K562 (cell line): ENCODE data around the gene POP5. TPM values are rescaled to one million over a fixed set of nuclear protein-coding genes. Genes with fewer than 3 reads are reported as not detected.
A peak's percentile ranks its signal among the peaks of the same experiment; 100 is the strongest.

Experiments used
- ARHGAP35 ChIP-seq: fragments of 450-650 bp; IDR thresholded peaks from 2 replicates; pipeline ENCODE4 v1.6.1; 2018; ENCODE audit not compliant: partially characterized antibody
- ATF4 ChIP-seq: fragments of 450-650 bp; formaldehyde crosslinking; IDR thresholded peaks from 2 replicates; pipeline ENCODE4 v1.4.0; 2022; ENCODE audit warnings: mild to moderate bottlenecking, moderate library complexity
- CREB1 ChIP-seq, 2 experiments: sonication (generic) in 1 of 2; formaldehyde crosslinking in 1 of 2; IDR thresholded peaks; 2 replicates each; pipeline versions ENCODE4 v1.6.1 to v1.8.0; 2012 to 2022; ENCODE audit warnings: inconsistent platforms in 1 of 2, mild to moderate bottlenecking in 1 of 2, missing genetic modification reagents in 1 of 2, moderate library complexity in 1 of 2
- CREB3 ChIP-seq: fragments of 450-650 bp; conservative IDR thresholded peaks from 2 replicates; pipeline ENCODE4 v1.6.1; 2016; ENCODE audit warnings: missing genetic modification characterization, low read depth, mild to moderate bottlenecking, missing compliant biosample characterization, moderate library complexity
- DIDO1 ChIP-seq: fragments of 450-650 bp; IDR thresholded peaks from 2 replicates; pipeline ENCODE4 v1.6.1; 2016; ENCODE audit warnings: low read depth, missing biosample characterization, missing genetic modification characterization
- NFATC3 ChIP-seq: fragments of 450-650 bp; IDR thresholded peaks from 2 replicates; pipeline ENCODE4 v1.6.1; 2017; ENCODE audit warnings: mild to moderate bottlenecking
- PHF21A ChIP-seq: fragments of 450-650 bp; IDR thresholded peaks from 2 replicates; pipeline ENCODE4 v1.6.1; 2017; ENCODE audit warnings: low read depth, borderline replicate concordance
- PRMT5 ChIP-seq: sonication (generic); formaldehyde crosslinking; IDR thresholded peaks from 2 replicates; pipeline ENCODE4 v1.5.0; 2020; ENCODE audit warnings: missing genetic modification reagents
- PYGO2 ChIP-seq: fragments of 450-650 bp; IDR thresholded peaks from 2 replicates; pipeline ENCODE4 v1.6.1; 2016; ENCODE audit warnings: mild to moderate bottlenecking, missing genetic modification characterization, moderate library complexity, missing compliant biosample characterization
- RBM17 ChIP-seq: fragments of 200-400 bp; formaldehyde crosslinking; IDR thresholded peaks from 2 replicates; pipeline ENCODE4 v1.6.1; 2017; ENCODE audit warnings: low read depth, mild to moderate bottlenecking, low read length, borderline replicate concordance
- SAFB2 ChIP-seq: fragments of 200-400 bp; formaldehyde crosslinking; IDR thresholded peaks from 2 replicates; pipeline ENCODE4 v1.6.1; 2018; ENCODE audit warnings: borderline replicate concordance, low read length, low read depth, moderate library complexity; ENCODE audit not compliant: severe bottlenecking
- SMARCE1 ChIP-seq: fragments of 450-650 bp; IDR thresholded peaks from 2 replicates; pipeline ENCODE4 v1.7.1; 2016; ENCODE audit warnings: mild to moderate bottlenecking
- SRSF3 ChIP-seq: fragments of 200-400 bp; formaldehyde crosslinking; IDR thresholded peaks from 2 replicates; pipeline ENCODE4 v1.6.1; 2016; ENCODE audit warnings: mild to moderate bottlenecking, low read length, moderate library complexity; ENCODE audit not compliant: insufficient read depth
- WHSC1 ChIP-seq: IDR thresholded peaks from one replicate; pipeline ENCODE4 v1.6.1; 2012; ENCODE audit warnings: low read length, control low read depth, inconsistent platforms
- XRCC3 ChIP-seq: fragments of 450-650 bp; IDR thresholded peaks from 2 replicates; pipeline ENCODE4 v1.6.1; 2017; ENCODE audit warnings: mild to moderate bottlenecking, moderate library complexity
- ZBTB1 ChIP-seq: sonication (generic); formaldehyde crosslinking; IDR thresholded peaks from 2 replicates; pipeline ENCODE4 v1.8.1; 2023; ENCODE audit warnings: missing genetic modification reagents, low read depth, mild to moderate bottlenecking, borderline replicate concordance
- ZHX1 ChIP-seq: fragments of 150-350 bp; conservative IDR thresholded peaks from 2 replicates; pipeline ENCODE4 v1.6.1; 2014; ENCODE audit warnings: low read length
- ZNF146 ChIP-seq: IDR thresholded peaks from one replicate; pipeline ENCODE4 v1.6.1; 2018; ENCODE audit warnings: missing compliant biosample characterization; ENCODE audit not compliant: unreplicated experiment
- ZNF551 ChIP-seq: fragments of 250-450 bp; sonication (Bioruptor Pico); IDR thresholded peaks from 2 replicates; pipeline ENCODE4 v1.5.0; 2021; ENCODE audit warnings: mild to moderate bottlenecking, moderate library complexity
- ZNF696 ChIP-seq: fragments of 250-450 bp; sonication (Bioruptor Pico); conservative IDR thresholded peaks from 2 replicates; pipeline ENCODE4 v1.4.0; 2020; ENCODE audit warnings: mild to moderate bottlenecking, moderate library complexity
- ZSCAN29 ChIP-seq: fragments of 450-650 bp; IDR thresholded peaks from 2 replicates; pipeline ENCODE4 v1.6.1; 2017
- polyA plus RNA-seq, 8 experiments: library from polyadenylated mRNA; depleted of rRNA in 4 of 8; stranded (reverse) in 5 of 8; unstranded in 3 of 8; fragments of >200 nt; fragmentation: Nextera tagmentation in 2 of 8; fragmentation: Illumina TruSeq in 1 of 8; extraction: Ambion mirVana in 2 of 8; extraction: Trizol in 1 of 8; gene quantifications; 2 replicates each; pipeline versions ENCODE4 v1.2.1 to v1.2.3, GENCODE V29; 2011 to 2014; ENCODE audit warnings: inconsistent platforms in 1 of 8, missing spikeins in 1 of 8
- total RNA-seq, 7 experiments: library from RNA; depleted of rRNA in 6 of 7; stranded (reverse); fragments of >200 nt in 6 of 7; fragmentation: Illumina TruSeq in 2 of 7; extraction: Trizol in 2 of 7; gene quantifications; 2 replicates each; pipeline versions ENCODE4 v1.2.1 to v1.2.3, GENCODE V29; 2011 to 2021; ENCODE audit warnings: low replicate concordance in 1 of 7
- TF ChIP-seq, protein P1 (sequence below): sonication (generic); formaldehyde crosslinking; IDR thresholded peaks from 2 replicates; pipeline ENCODE4 v1.4.0; 2020; ENCODE audit warnings: mild to moderate bottlenecking, missing genetic modification reagents
- TF ChIP-seq, protein P2 (sequence below): sonication (generic); formaldehyde crosslinking; IDR thresholded peaks from 2 replicates; pipeline ENCODE4 v1.8.0; 2023; ENCODE audit warnings: mild to moderate bottlenecking, missing genetic modification reagents

The POP5 gene
- total and polyA plus RNA-seq, 9 of the 15 experiments (the other 6 are each of a cell fraction or from before 2014, with no cell fraction given), result 57.5 to 253 (median 73.8) TPM

- TF ChIP-seq ARHGAP35 (no peak), ZBTB1 (no peak), SAFB2 (no peak), ZHX1 (no peak), NFATC3 (peak; percentile 90), ATF4 (CRISPR knock-in tag) (no peak), CREB3 (0 out of 2 replicates have a peak, but pooled peaks have one; percentile 39), RBM17 (no peak), CREB1 (IDR thresholded peaks at IDR 0.05) (peak; percentile 58; the same call in 1 of the 2 replicates), CREB1 (CRISPR knock-in tag; IDR thresholded peaks at IDR 0.05) (no peak), ZNF696 (CRISPR knock-in tag) (no peak), ZSCAN29 (no peak), XRCC3 (no peak), ZNF551 (CRISPR knock-in tag) (no peak), PHF21A (no peak), DIDO1 (tag) (no peak), WHSC1 (no peak), SRSF3 (no peak), ZNF146 (no peak), PYGO2 (peak; percentile 85), PRMT5 (CRISPR knock-in tag) (no peak), SMARCE1 (peak; percentile 99)
- TF ChIP-seq, protein P1, sequence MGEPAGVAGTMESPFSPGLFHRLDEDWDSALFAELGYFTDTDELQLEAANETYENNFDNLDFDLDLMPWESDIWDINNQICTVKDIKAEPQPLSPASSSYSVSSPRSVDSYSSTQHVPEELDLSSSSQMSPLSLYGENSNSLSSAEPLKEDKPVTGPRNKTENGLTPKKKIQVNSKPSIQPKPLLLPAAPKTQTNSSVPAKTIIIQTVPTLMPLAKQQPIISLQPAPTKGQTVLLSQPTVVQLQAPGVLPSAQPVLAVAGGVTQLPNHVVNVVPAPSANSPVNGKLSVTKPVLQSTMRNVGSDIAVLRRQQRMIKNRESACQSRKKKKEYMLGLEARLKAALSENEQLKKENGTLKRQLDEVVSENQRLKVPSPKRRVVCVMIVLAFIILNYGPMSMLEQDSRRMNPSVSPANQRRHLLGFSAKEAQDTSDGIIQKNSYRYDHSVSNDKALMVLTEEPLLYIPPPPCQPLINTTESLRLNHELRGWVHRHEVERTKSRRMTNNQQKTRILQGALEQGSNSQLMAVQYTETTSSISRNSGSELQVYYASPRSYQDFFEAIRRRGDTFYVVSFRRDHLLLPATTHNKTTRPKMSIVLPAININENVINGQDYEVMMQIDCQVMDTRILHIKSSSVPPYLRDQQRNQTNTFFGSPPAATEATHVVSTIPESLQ (CRISPR knock-in tag), result no peak
- TF ChIP-seq, protein P2, sequence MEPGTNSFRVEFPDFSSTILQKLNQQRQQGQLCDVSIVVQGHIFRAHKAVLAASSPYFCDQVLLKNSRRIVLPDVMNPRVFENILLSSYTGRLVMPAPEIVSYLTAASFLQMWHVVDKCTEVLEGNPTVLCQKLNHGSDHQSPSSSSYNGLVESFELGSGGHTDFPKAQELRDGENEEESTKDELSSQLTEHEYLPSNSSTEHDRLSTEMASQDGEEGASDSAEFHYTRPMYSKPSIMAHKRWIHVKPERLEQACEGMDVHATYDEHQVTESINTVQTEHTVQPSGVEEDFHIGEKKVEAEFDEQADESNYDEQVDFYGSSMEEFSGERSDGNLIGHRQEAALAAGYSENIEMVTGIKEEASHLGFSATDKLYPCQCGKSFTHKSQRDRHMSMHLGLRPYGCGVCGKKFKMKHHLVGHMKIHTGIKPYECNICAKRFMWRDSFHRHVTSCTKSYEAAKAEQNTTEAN (CRISPR knock-in tag), result no peak
Observed at GRCh38 chr12:120540445-120540844, 40.8 kb downstream of the POP5 start (continued).
